Tibial nerve (tissue), 4 donors: ENCODE data around the gene PIK3C2B. TPM values are rescaled to one million over a fixed set of nuclear protein-coding genes. Genes with fewer than 3 reads are reported as not detected.
"Not testable (repeated sequence)": the region's sequence is repeated elsewhere in the genome, so short reads cannot be mapped to it uniquely, and the experiment has no call there.

ENCODE experiments used
- DNase-seq, 2 donors: peaks; one replicate each; pipeline ENCODE4 v3.0.0-alpha.2; 2019; ENCODE audit warnings: low spot score in 2 of 2
- H3K27ac ChIP-seq, 4 donors: fragments of 200-600 bp; sonication (generic) in 3 of 4; one replicate each; pipeline ENCODE4 v1.5.1; 2017 to 2019; ENCODE audit warnings: mild to moderate bottlenecking in 1 of 4
- H3K27me3 ChIP-seq, 2 donors: fragments of 200-600 bp; sonication (generic) in 1 of 2; one replicate each; pipeline versions ENCODE4 v1.5.1 to v1.6.0; 2017 to 2019
- H3K36me3 ChIP-seq, 3 donors: fragments of 200-600 bp; sonication (generic); one replicate each; pipeline ENCODE4 v1.5.1; 2018 to 2019
- H3K4me1 ChIP-seq, 4 donors: fragments of 200-600 bp; sonication (generic) in 3 of 4; one replicate each; pipeline ENCODE4 v1.5.1; 2017 to 2019
- H3K4me3 ChIP-seq, 4 donors: fragments of 200-600 bp; sonication (generic) in 3 of 4; one replicate each; pipeline ENCODE4 v1.5.1; 2017 to 2019; ENCODE audit warnings: mild to moderate bottlenecking in 1 of 4, moderate library complexity in 1 of 4
- H3K9me3 ChIP-seq, 4 donors: fragments of 200-600 bp; sonication (generic) in 3 of 4; one replicate each; pipeline ENCODE4 v1.5.1; 2017 to 2019
- CTCF ChIP-seq, 5 experiments: fragments of 200-600 bp in 3 of 5; fragments of 450-650 bp in 2 of 5; sonication (generic) in 3 of 5; IDR thresholded peaks; one replicate each; pipeline ENCODE4 v1.5.1; 2016 to 2019; ENCODE audit warnings: antibody characterized with exemption in 5 of 5, mild to moderate bottlenecking in 3 of 5, moderate library complexity in 2 of 5
- EP300 ChIP-seq, 2 donors: sonication (generic); formaldehyde crosslinking; IDR thresholded peaks; one replicate each; pipeline ENCODE4 v1.6.1; 2017; ENCODE audit warnings: antibody characterized with exemption in 2 of 2, mild to moderate bottlenecking in 1 of 2
- POLR2A ChIP-seq, 2 donors: fragments of 450-650 bp; IDR thresholded peaks; one replicate each; pipeline ENCODE4 v1.6.1; 2017; ENCODE audit warnings: antibody characterized with exemption in 2 of 2, mild to moderate bottlenecking in 2 of 2, moderate library complexity in 2 of 2
- WGBS, 2 donors: methylation state at CpG; one replicate each; pipeline ENCODE4 v1.1.5; 2018; 5-methylcytosine and 5-hydroxymethylcytosine counted together
- total RNA-seq, 4 donors: library from RNA; depleted of rRNA; stranded (reverse); fragments of >200 nt; gene quantifications; one replicate each; pipeline ENCODE4 v1.1.0, GENCODE V29; 2016

Gene PIK3C2B
- total RNA-seq, 4 donors from 2014 or later = 18.0 to 67.2 (median 32.5) TPM

- TF ChIP-seq EP300 (IDR thresholded peaks at IDR 0.05) (no peak), CTCF (IDR thresholded peaks at IDR 0.05) (no peak), POLR2A (IDR thresholded peaks at IDR 0.05) (no peak)
- no peak for DNase-seq
- Histone ChIP-seq H3K27me3 (no peaks in the 10 kb centered on the region), H3K9me3 (no peaks in the 10 kb centered on the region), H3K4me1 (peaks cover 0 to 39% (median 19%) of the 10 kb centered on the region in 4 donors), H3K36me3 (no peaks in the 10 kb centered on the region), H3K27ac (peak overlapping the region; percentile 80 to 93 (median 90)), H3K4me3 (peak overlapping the region; percentile 67 to 87 (median 74))
- 6 to 13% methylated on average over 17 of the region's 17 CpGs for WGBS, 2 donors
These were observed 611 bp upstream of the PIK3C2B start for GRCh38 chr1:204495078-204495753.

- WGBS, 2 donors = 0% methylated on average over 12 to 13 of the region's 14 CpGs
- no peaks in the 10 kb centered on the region for H3K27me3 ChIP-seq
- H3K4me3 ChIP-seq = peak overlapping the region; percentile 67 to 87 (median 74)
- TF ChIP-seq CTCF (IDR thresholded peaks at IDR 0.05) (no peak), POLR2A (IDR thresholded peaks at IDR 0.05) (no peak), EP300 (IDR thresholded peaks at IDR 0.05) (no peak)
- H3K4me1 ChIP-seq = peaks cover 0 to 45% (median 19%) of the 10 kb centered on the region in 4 donors
- H3K27ac ChIP-seq = peak overlapping the region; percentile 80 to 93 (median 90)
- no peaks in the 10 kb centered on the region for H3K36me3 ChIP-seq
- H3K9me3 ChIP-seq = no peaks in the 10 kb centered on the region
- DNase-seq = peak in 1 of 2 donors; percentile 19
These were observed 673 bp downstream of the PIK3C2B start for GRCh38 chr1:204493984-204494280.

- WGBS, 2 donors = 6 to 8% methylated on average over 15 of the region's 15 CpGs
- peak in 1 of 2 donors; percentile 46 for DNase-seq
- TF ChIP-seq POLR2A (IDR thresholded peaks at IDR 0.05) = no peak
- TF ChIP-seq EP300 (IDR thresholded peaks at IDR 0.05) = no peak
- no peak for TF ChIP-seq CTCF (IDR thresholded peaks at IDR 0.05)
- Histone ChIP-seq H3K36me3 (no peaks in the 10 kb centered on the region), H3K4me1 (peaks cover 0 to 45% (median 19%) of the 10 kb centered on the region in 4 donors), H3K27me3 (no peaks in the 10 kb centered on the region), H3K4me3 (peak overlapping the region; percentile 67 to 87 (median 74)), H3K9me3 (no peaks in the 10 kb centered on the region), H3K27ac (peak overlapping the region; percentile 80 to 93 (median 90))
These were observed 1.2 kb downstream of the PIK3C2B start for GRCh38 chr1:204493145-204493983.

- DNase-seq = no peak
- no peaks in the 10 kb centered on the region for H3K27me3 ChIP-seq
- no peaks in the 10 kb centered on the region for H3K36me3 ChIP-seq
- H3K9me3 ChIP-seq = no peaks in the 10 kb centered on the region
- H3K27ac ChIP-seq = peak overlapping the region in 3 of 4 donors; percentile 87 to 93 (median 93)
- no peak overlapping the region for H3K4me3 ChIP-seq
- TF ChIP-seq EP300 (IDR thresholded peaks at IDR 0.05) = no peak
- no peak for TF ChIP-seq CTCF (IDR thresholded peaks at IDR 0.05)
- peaks cover 0 to 45% (median 19%) of the 10 kb centered on the region in 4 donors for H3K4me1 ChIP-seq
These were observed 3.0 kb downstream of the PIK3C2B start for GRCh38 chr1:204491655-204492054.

GRCh38 chr1:204487256-204487615, 7.4 kb downstream of the PIK3C2B start:
- WGBS, 2 donors = 73 to 76% methylated on average over 5 of the region's 5 CpGs
- H3K9me3 ChIP-seq = no peaks in the 10 kb centered on the region

GRCh38 chr1:204486513-204487255, 7.9 kb downstream of the PIK3C2B start:
- H3K9me3 ChIP-seq, H3K4me3 ChIP-seq, H3K27me3 ChIP-seq, H3K27ac ChIP-seq, H3K36me3 ChIP-seq, DNase-seq: not testable (repeated sequence)
- peaks cover 0 to 25% (median 11%) of the 10 kb centered on the region in 4 donors for H3K4me1 ChIP-seq
- WGBS, 2 donors = 89 to 90% methylated on average over 9 of the region's 9 CpGs

More at GRCh38 chr1:204487256-204487615, 7.4 kb downstream of the PIK3C2B start:
- Histone ChIP-seq H3K27me3 (no peaks in the 10 kb centered on the region), H3K27ac (no peak overlapping the region), H3K4me3 (no peak overlapping the region), H3K4me1 (peaks cover 0 to 25% (median 8%) of the 10 kb centered on the region in 4 donors), H3K36me3 (no peaks in the 10 kb centered on the region)
- TF ChIP-seq CTCF (IDR thresholded peaks at IDR 0.05) = no peak
- no peak for TF ChIP-seq POLR2A (IDR thresholded peaks at IDR 0.05)
- TF ChIP-seq EP300 (IDR thresholded peaks at IDR 0.05) = no peak
- no peak for DNase-seq
